Left ventricle myocardium inferior (tissue), 1 donor: ENCODE results near the gene NODAL. TPM values are rescaled to one million over a fixed set of nuclear protein-coding genes. Genes with fewer than 3 reads are reported as not detected.

ENCODE experiments used
- DNase-seq: peaks from one replicate; pipeline ENCODE4 v3.0.0-alpha.2; 2020
- H3K27ac ChIP-seq: fragments of 200-600 bp; replicated peaks from 2 replicates; pipeline ENCODE4 v1.8.0; 2021
- H3K27me3 ChIP-seq: fragments of 200-600 bp; 2 replicates; pipeline ENCODE4 v1.8.0; 2021; ENCODE audit warnings: low read depth
- H3K36me3 ChIP-seq: fragments of 200-600 bp; 2 replicates; pipeline ENCODE4 v1.8.0; 2021
- H3K4me1 ChIP-seq: fragments of 200-600 bp; 2 replicates; pipeline ENCODE4 v1.8.0; 2021
- H3K4me3 ChIP-seq: fragments of 200-600 bp; 2 replicates; pipeline ENCODE4 v1.8.0; 2021; ENCODE audit warnings: mild to moderate bottlenecking, moderate library complexity
- H3K9me3 ChIP-seq: fragments of 200-600 bp; replicated peaks from 2 replicates; pipeline ENCODE4 v1.8.0; 2021
- CTCF ChIP-seq: fragments of 200-600 bp; IDR thresholded peaks from 2 replicates; pipeline ENCODE4 v1.8.0; 2021; ENCODE audit warnings: antibody characterized with exemption, mild to moderate bottlenecking, borderline replicate concordance
- intact Hi-C: fragments of 100-400 bp; cut with micrococcal nuclease; formaldehyde crosslinking; loops from one replicate; pipeline ENCODE4 v1.11.0; 2022
- total RNA-seq: library from RNA; stranded (reverse); fragmentation: NEBNext Ultra II Directional; extraction: Animal tissue kit (Norgen Biotek cat#: 25700); gene quantifications from one replicate; pipeline ENCODE4 v1.2.1, GENCODE V29; 2021
- donor health status: DM: no; HTN: yes; CAD: no; lungs with severe emphysema.

NODAL gene
- total RNA-seq, 1 donor from 2014 or later = 0.16 TPM

- Histone ChIP-seq H3K27ac (no peak overlapping the region), H3K4me1 (peaks cover 10% of the 10 kb centered on the region), H3K36me3 (no peaks in the 10 kb centered on the region), H3K9me3 (no peaks in the 10 kb centered on the region), H3K27me3 (no peaks in the 10 kb centered on the region), H3K4me3 (no peak overlapping the region)
- DNase-seq = no peak
- TF ChIP-seq CTCF = no peak
- intact Hi-C loops = no loop called here
Measured at GRCh38 chr10:70396140-70396539, 45.3 kb downstream of the NODAL start.

DNA sequence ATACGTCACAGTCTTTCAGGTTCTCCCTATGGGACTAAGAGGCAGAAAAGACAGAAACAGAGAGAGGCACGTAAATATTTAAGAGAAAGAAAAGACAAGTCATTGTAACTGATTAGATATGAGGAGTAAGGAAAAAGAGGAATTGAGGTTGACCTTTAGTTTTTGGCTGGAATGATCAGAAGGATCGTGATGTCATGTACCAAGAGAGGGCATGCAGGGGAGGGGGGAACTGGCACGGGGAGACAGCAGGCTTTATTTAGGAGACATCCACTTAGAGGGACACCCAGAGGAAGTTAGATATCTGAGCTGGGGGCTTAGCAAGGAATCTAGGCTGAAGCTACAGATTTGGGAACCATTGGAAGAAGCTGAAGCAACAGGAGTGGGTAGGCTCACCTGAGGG, 49.8 kb downstream of the NODAL start:
- no peaks in the 10 kb centered on the region for H3K27me3 ChIP-seq
- DNase-seq = no peak
- no peak overlapping the region for H3K27ac ChIP-seq
- no peaks in the 10 kb centered on the region for H3K9me3 ChIP-seq
- peaks cover 10% of the 10 kb centered on the region for H3K4me1 ChIP-seq
- no peaks in the 10 kb centered on the region for H3K36me3 ChIP-seq
- TF ChIP-seq CTCF = no peak
- no peak overlapping the region for H3K4me3 ChIP-seq
- intact Hi-C loops = no loop called here

Other genes with a start within 250 kb of the NODAL start
- 99.9 TPM for gene PPA1, start 208.3 kb downstream of the NODAL start, total RNA-seq
- gene NPFFR1, start 157.7 kb downstream of the NODAL start, total RNA-seq = not detected
- 75.4 TPM for gene LRRC20, start 59.1 kb downstream of the NODAL start, total RNA-seq
- gene EIF4EBP2, start 37.5 kb downstream of the NODAL start, total RNA-seq = 75.1 TPM
- gene PALD1, start 37.1 kb upstream of the NODAL start, total RNA-seq = 5.1 TPM
- gene PRF1, start 161.1 kb upstream of the NODAL start, total RNA-seq = 2.6 TPM
- 0.47 TPM for gene ADAMTS14, start 230.8 kb upstream of the NODAL start, total RNA-seq